Activated CD4-positive, alpha-beta T cell treated with anti-CD3 and anti-CD28 coated beads, Interleukin-2, amount 50 U/mL, for 16 hours (primary cell): ENCODE results near the gene OGA.

Experiments used
- DNase-seq: peaks from one replicate; pipeline ENCODE4 v3.0.0-alpha.2; 2020

Gene OGA

DNA sequence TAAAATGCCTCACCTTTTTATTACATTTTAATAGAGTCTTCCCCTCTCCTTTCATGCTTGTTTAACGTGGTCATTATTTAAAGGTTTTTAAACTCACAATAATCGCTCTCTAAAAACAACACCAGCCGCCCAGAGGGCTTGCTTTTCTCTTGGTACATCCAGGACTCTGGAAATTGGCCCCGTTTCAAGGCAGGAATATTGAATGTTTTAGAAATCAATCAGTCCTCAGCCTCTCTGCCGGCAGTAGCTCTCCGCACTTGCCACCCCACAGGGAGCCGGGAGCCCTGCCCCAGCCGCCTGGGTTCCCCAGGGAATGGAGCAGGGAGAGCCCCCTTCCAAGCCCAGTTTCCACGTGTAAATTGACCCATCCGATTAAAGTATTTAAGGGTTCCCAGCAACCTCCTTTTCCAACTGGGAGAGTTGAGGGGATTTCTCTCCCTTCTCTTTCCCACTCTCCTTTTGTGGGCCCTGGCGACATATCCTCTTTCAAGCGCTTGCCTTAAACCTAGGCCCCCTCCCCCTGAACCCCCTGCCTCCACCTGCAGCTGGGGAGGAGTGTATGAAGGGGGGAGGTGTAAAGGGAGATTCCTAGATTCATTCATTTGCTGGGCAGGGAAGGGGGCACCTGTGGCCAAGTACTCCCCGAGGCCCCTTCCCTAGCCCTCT is 44.2 kb downstream of the OGA start:
- no peak for DNase-seq

- DNase-seq: no peak
Observed at GRCh38 chr10:101772895-101773761, 45.1 kb downstream of the OGA start.

- DNase-seq: no peak
Observed at GRCh38 chr10:101772017-101772894, 46.0 kb downstream of the OGA start.

DNA sequence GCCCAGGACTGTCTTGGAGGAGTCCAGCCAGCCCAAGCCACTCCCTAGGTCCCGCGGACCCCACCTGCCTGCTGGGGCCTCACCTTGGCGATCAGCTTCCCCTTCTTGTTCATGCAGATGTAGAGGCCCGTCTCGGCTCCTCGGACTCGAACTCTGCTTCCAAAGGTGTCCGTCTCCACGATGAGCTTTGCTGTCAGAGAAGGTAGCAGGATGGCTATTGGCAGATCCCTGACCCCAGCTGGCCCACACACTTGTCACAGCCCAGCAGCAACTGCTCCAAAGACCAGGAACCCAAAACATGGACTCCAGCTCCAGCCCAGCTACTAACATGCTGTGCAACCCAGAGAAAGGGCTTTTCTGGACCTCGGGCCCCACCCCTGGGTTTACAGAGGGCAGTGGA is 46.9 kb downstream of the OGA start:
- no peak for DNase-seq

DNA sequence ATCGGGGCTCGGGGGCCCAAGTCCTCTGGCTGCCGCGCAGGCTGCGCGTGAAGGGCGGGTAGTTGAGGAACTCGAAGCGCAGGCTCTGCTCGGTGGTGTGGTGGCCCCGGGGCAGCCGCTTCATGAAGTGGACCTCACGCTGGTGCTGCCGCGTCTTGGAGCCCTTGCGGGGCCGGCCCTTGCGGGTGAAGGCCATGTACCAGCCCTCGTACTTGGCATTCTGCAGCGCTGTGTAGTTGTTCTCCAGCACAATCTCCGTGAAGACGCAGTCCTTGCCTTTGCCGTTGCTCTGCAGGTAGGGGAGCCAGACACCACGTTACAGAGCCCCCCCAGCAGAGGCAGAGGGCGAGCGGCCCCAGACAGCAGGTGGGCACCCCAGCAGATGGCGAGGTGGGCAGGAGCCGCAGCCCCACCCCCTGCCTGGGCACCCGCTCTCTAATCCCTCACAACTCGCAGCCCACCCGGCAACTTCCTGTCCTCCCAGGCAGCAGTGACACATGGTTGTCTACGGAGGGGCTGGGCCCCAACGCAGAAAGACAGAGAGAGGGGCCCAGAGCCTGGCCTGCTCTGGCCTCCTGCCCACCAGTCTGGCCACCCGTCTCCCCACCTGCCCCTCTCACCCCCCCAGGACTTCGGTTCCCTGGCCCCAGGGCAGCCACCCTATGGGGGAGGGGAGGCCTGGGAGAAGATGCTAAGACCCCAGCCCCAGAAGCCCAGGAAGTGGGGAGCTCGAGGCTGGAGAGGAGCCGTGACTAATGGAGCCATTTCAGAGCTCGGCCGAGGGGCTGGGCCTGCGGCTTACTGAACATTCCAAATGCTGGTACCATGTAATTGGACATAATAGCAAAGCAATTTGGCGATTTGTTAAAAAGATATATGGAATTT is 47.7 kb downstream of the OGA start:
- DNase-seq: no peak

DNA sequence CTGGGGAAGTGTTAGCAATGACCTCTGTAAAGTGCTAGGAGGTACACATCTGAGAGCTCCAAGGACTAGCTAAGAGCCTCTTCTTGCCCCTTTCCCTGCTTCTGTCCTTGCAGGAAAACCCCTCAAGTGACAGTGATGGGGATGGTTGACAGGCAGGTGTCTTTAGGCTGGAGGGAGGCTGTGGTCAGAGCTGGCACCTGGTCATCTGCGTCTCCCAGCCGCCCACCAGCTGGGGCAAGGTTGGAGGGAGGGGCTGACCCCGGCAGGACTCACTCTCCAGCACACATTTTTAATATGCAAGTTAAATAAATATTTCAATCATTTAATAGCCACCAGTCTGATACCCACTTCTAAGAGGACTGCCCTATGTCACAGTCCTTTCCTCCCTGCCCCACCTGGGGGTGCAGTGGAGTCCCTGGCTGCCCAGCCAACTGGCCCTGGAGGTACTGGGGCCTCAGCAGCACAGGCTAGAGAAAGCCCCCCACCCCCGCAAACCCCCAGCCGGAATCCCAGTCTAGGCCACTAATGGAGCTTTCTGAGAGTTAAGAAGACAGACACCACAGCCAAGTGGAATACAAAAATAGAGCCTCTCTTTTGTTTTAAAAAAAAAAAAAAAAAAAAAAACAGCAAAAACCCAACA is 48.6 kb downstream of the OGA start:
- DNase-seq: no peak

- DNase-seq: no peak
Observed at GRCh38 chr10:101768791-101769170, 49.5 kb downstream of the OGA start.

DNA sequence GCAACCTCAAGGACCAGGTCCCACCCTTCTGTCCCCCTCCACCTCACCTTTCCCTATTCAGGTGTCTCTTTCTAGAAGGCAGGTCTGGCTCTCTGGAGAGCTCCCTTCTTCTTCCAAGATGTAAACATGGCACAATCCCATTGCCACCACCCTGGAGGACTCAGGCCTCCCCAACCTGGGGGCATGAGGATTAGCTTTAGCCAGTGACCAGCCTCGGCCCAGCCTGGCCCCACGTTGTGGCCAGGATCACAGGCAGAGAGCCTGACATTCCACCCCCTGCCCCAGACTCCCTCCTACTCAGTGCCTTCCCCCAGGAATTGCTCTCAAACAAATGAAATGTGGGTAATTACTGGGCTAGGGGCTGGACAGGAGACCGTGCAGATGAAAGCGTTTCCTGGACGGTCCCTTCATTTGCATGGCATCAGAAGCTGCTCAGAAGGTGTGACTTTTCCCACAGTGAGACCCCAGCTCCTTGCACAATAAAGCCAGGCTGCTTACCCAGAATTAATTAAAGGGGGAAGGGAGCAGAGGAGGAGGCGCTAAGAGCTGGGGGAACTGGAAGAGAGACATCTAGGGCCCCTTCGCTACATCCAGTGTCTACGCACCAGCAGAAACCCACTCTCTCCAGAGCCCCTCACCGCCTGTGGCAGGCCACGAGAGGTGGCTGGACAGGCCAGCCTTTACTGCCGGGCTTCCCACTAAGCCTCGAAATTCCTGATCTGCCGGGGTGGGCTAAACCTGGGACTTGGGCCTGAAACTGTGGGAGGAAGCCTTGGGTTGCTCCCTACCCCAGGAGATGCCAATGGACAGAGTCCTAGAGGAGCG is 50.1 kb downstream of the OGA start:
- no peak for DNase-seq

DNA sequence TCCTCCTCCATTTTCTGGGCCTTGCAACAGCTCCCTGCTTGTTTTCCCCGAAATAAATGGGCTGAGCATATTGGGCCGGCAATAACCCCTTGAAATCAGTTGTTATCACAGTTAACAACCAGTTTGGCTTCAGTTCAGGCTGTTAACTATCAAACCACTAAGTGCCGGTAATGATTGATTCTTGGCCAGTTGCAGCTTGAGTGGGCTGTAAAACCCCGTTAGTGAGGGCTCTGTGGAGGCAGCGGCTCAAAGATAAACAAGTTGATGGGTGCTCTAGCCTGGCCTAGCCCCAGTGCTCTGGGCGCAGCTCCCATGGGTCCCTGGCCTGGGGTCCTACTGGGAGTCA is 50.7 kb downstream of the OGA start:
- DNase-seq: no peak

DNA sequence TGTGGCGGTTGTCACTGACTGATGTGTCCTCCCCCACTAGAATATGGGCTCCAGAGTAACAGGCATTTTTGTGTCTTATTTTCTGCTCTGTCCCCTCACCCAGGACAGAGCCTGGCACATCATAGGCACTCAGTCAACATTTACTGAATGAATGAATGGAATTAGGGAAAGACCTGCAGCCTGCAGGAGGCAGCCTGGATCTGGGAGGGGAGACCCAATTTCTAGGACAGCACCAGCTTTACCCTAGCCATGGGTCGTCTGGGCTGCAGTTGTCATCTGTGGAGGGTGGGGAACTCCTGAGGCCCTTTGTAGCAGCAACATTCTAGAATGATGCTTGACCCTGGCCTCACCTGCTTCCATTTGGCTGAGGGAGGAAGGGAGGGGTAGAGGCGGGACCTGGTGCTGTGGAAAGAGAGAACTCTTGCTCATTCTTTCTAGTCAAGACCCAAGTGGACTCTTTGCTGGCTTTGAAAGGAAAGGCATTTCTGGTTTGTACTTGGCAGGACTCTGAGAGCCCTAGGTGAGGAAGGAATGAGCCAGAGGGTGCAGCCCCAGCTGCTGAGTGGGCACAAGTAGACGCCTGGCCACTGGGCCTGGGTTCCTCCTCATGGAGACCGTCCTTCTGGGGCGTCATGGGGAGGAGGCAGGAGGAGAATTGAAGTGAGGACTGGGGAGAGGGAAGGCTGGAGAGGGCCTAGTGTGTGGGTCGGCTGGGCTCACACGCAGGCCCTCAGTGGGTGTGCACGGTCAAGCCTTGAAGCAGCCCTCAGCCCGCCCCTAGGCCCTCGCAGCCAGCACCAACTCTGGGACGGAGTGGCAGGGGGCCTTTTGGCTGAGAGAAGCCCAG is 51.3 kb downstream of the OGA start:
- no peak for DNase-seq

GRCh38 chr10:101766306-101766705 is 51.9 kb downstream of the OGA start:
- no peak for DNase-seq

- no peak for DNase-seq
Observed at GRCh38 chr10:101763141-101763846, 55.0 kb downstream of the OGA start.

GRCh38 chr10:101762736-101763135 is 55.5 kb downstream of the OGA start:
- DNase-seq: no peak

GRCh38 chr10:101761226-101761625 is 57.0 kb downstream of the OGA start:
- no peak for DNase-seq

- no peak for DNase-seq
Observed at GRCh38 chr10:101760510-101760909, 57.7 kb downstream of the OGA start.

DNA sequence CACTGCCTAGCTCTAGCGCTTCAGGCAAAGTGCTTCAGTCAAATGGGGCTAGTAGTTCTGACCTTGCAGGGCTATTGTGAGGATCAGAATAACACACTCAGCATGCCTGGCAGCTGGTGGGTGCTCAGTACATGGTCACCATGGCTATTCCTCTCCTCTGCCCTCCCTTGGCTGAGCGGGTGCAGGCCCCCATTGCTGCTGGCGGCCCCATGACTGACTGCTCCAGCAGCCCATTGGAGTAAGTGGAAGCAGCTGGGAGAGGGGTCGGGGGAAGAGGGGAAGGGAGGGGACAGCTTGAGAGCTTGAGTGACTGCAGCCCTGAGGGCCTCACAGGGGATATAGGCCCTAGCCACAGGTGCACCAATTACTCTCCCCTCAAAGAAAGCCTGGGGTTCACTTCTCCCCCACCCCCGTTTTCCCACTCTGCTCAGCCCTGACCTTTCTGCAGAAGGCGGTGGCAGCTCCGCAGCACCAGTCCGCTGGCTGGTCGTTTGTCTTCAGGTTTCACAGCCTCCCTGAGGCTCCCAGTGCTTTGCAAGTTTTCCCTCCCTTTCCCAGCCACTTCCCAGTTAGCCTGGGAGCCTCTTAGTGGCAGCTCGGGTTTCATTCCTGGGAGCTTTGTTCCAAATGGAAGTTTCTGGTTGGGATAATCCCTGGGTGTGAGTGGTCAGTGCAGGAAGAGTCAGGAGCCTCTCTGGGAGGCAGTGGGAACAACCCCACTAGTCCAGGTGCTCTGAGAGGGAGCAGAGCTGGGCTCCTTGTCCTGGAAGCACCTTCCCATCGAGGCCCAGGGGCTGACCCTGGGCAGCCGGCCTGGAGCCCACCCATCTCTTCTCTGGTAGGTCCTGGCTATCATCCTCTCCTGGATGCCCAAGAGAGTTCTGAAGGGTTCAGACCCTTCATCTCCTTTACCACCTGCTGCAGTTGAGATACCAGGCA is 58.7 kb downstream of the OGA start:
- no peak for DNase-seq

GRCh38 chr10:101758858-101759257 is 59.4 kb downstream of the OGA start:
- no peak for DNase-seq

DNA sequence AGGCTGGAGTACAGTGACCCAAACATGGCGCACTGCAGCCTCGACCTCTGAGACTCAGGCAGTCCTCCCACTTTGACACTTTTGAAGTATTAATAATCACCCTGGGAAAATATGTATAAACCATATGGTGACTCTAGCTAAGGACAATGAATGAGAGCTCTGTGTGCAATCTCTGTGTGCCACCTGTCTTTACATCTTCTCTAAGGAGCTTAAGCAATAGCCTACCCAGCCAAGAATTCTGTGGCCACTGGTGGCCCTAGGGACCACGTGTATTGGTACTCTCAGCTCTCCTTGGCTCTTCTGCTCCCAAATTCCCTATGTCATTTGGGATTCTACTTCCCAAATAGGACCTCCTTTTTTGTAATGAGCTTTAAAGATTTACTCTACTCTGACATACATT is 66.0 kb downstream of the OGA start:
- DNase-seq: no peak
